Measurements from ENCODE around the gene TMEM209.

DNA sequence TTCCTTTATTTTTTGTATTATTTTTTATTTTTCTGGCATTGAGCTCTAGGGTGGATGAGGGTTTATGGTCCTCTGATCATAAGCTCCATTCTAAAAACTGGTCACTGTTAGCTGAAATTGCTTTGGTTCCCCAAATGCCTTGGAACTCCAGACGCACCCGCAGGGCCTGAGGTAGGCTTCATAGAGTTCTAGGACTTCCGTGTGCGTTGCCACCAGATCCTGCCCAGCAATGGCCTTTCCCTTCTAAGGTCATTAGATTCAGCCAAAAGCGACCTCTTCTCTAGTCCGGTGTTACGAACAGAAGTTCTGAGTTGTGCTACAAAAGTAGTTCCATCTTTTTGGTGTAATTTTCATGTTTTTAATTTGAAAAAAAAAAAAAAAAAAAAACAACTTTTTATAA is 70.5 kb downstream of the TMEM209 start:
- TF ChIP-seq, protein P1, sequence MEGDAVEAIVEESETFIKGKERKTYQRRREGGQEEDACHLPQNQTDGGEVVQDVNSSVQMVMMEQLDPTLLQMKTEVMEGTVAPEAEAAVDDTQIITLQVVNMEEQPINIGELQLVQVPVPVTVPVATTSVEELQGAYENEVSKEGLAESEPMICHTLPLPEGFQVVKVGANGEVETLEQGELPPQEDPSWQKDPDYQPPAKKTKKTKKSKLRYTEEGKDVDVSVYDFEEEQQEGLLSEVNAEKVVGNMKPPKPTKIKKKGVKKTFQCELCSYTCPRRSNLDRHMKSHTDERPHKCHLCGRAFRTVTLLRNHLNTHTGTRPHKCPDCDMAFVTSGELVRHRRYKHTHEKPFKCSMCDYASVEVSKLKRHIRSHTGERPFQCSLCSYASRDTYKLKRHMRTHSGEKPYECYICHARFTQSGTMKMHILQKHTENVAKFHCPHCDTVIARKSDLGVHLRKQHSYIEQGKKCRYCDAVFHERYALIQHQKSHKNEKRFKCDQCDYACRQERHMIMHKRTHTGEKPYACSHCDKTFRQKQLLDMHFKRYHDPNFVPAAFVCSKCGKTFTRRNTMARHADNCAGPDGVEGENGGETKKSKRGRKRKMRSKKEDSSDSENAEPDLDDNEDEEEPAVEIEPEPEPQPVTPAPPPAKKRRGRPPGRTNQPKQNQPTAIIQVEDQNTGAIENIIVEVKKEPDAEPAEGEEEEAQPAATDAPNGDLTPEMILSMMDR (IDR thresholded peaks at IDR 0.05; ENCODE audit: low read depth, low read length, missing input control): no peak
- TF ChIP-seq SP1 (IDR thresholded peaks at IDR 0.05) (no peak), ATF3 (IDR thresholded peaks at IDR 0.05) (no peak), YY1 (IDR thresholded peaks at IDR 0.05) (no peak), REST (IDR thresholded peaks at IDR 0.05) (no peak), MAX (IDR thresholded peaks at IDR 0.05) (no peak), RXRA (IDR thresholded peaks at IDR 0.05) (no peak)
